Body of pancreas (tissue), 4 donors: Measurements from ENCODE around the gene SHANK1. TPM values are rescaled to one million over a fixed set of nuclear protein-coding genes. Genes with fewer than 3 reads are reported as not detected.
A peak's percentile ranks its signal among the peaks of the same experiment; 100 is the strongest.

Experiments used
- ATAC-seq: fragments of 150-250 bp; one replicate; pipeline ENCODE4 v1.9.1; 2016
- DNase-seq, 4 donors: peaks; one replicate each; pipeline ENCODE4 v3.0.0-alpha.2; 2019
- H3K27ac ChIP-seq, 4 donors: fragments of 200-600 bp; sonication (generic); 1 replicate in 3 of 4; 2 replicates in 1 of 4; pipeline versions ENCODE4 v1.5.1 to v1.6.1; 2016 to 2019; ENCODE audit warnings: mild to moderate bottlenecking in 1 of 4, mixed read lengths in 1 of 4, moderate library complexity in 1 of 4
- H3K27me3 ChIP-seq, 2 donors: fragments of 200-600 bp; sonication (generic); one replicate each; pipeline ENCODE4 v1.6.0; 2016; ENCODE audit warnings: mild to moderate bottlenecking in 1 of 2
- H3K36me3 ChIP-seq, 2 donors: fragments of 200-600 bp; sonication (generic); replicated peaks in 1 of 2; 2 replicates each; pipeline ENCODE4 v1.5.1; 2016; ENCODE audit warnings: low read depth in 2 of 2; ENCODE audit not compliant: insufficient read depth in 1 of 2
- H3K4me1 ChIP-seq: fragments of 200-600 bp; sonication (generic); one replicate; pipeline ENCODE4 v1.6.0; 2016
- H3K4me3 ChIP-seq, 2 donors: fragments of 200-600 bp; sonication (generic); 1 replicate in 1 of 2; 2 replicates in 1 of 2; pipeline ENCODE4 v1.5.1; 2016 to 2019
- H3K9me3 ChIP-seq, 3 donors: fragments of 200-600 bp; sonication (generic); 1 replicate in 2 of 3; 2 replicates in 1 of 3; pipeline ENCODE4 v1.5.1; 2016
- POLR2A ChIP-seq, 3 donors: fragments of 450-650 bp; IDR thresholded peaks; one replicate each; pipeline ENCODE4 v1.6.1; 2016; ENCODE audit warnings: antibody characterized with exemption in 3 of 3, mild to moderate bottlenecking in 2 of 3
- WGBS, 2 donors: methylation state at CpG; one replicate each; pipeline ENCODE4 v1.1.5; 2017; 5-methylcytosine and 5-hydroxymethylcytosine counted together
- intact Hi-C: fragments of 100-400 bp; cut with DNase I; formaldehyde crosslinking; loops from one replicate; pipeline ENCODE4 v1.15.1; 2023
- total RNA-seq, 2 donors: library from RNA; depleted of rRNA; stranded (reverse); fragments of >200 nt; gene quantifications; one replicate each; pipeline ENCODE4 v1.1.0, GENCODE V29; 2016
- TF ChIP-seq, protein P1 (sequence below), 7 experiments: fragments of 450-650 bp in 4 of 7; fragments of 200-600 bp in 3 of 7; sonication (generic) in 3 of 7; IDR thresholded peaks; one replicate each; pipeline ENCODE4 v1.5.1; 2016 to 2019; ENCODE audit warnings: antibody characterized with exemption in 7 of 7

Gene SHANK1
- total RNA-seq, 2 donors from 2014 or later = 0.26 to 2.3 TPM

DNA sequence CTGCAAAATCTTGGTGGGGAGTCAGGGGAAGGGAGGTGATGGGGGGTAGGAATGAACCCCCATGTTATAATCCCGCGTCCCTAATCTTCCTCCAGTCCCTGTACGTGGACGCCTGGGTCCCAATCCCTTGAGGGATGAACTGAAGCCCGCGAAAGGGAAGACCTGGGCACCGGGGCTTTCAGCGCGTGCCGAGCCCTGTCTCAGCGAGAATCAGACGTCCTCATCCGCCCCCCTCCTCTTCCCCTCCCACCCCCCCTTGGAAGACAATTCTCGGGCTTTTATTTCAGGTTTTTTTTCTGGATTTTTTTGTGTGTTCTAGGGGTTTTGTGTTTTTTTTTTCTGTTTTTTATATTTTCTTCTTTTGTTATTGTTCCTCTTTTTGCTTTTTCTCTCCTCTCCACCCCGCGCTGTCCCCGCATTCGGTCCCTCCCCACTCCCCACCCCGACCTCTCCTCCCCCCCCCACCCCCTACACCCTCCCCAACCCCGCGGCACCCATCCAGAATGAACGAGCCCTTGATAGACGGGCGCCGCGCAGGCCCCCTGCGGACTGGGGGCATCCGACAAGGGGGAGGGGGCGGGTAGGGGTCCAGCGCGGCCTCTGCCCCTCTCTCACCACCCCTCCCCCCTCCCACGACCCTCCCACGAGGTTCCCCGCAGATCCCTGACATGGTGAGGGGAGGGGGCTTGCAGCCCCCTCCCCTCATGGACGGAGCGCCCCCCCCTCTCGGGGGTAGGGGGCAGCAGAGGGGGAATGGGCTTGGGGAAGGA, 60.1 kb downstream of the SHANK1 start:
- Histone ChIP-seq H3K9me3 (peaks cover 0 to 13% (median 0%) of the 10 kb centered on the region in 3 donors), H3K27ac (no peak overlapping the region), H3K4me1 (peaks cover 13% of the 10 kb centered on the region), H3K27me3 (peaks cover 0 to 20% of the 10 kb centered on the region in 2 donors), H3K4me3 (no peak overlapping the region), H3K36me3 (no peaks in the 10 kb centered on the region)
- DNase-seq = no peak
- ATAC-seq = no peak
- no peak for TF ChIP-seq POLR2A (IDR thresholded peaks at IDR 0.05)
- TF ChIP-seq, protein P1, sequence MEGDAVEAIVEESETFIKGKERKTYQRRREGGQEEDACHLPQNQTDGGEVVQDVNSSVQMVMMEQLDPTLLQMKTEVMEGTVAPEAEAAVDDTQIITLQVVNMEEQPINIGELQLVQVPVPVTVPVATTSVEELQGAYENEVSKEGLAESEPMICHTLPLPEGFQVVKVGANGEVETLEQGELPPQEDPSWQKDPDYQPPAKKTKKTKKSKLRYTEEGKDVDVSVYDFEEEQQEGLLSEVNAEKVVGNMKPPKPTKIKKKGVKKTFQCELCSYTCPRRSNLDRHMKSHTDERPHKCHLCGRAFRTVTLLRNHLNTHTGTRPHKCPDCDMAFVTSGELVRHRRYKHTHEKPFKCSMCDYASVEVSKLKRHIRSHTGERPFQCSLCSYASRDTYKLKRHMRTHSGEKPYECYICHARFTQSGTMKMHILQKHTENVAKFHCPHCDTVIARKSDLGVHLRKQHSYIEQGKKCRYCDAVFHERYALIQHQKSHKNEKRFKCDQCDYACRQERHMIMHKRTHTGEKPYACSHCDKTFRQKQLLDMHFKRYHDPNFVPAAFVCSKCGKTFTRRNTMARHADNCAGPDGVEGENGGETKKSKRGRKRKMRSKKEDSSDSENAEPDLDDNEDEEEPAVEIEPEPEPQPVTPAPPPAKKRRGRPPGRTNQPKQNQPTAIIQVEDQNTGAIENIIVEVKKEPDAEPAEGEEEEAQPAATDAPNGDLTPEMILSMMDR (IDR thresholded peaks at IDR 0.05) = no peak
- intact Hi-C loops = no loop called here
- WGBS, 2 donors = 1 to 3% methylated on average over 22 to 27 of the region's 37 CpGs

DNA sequence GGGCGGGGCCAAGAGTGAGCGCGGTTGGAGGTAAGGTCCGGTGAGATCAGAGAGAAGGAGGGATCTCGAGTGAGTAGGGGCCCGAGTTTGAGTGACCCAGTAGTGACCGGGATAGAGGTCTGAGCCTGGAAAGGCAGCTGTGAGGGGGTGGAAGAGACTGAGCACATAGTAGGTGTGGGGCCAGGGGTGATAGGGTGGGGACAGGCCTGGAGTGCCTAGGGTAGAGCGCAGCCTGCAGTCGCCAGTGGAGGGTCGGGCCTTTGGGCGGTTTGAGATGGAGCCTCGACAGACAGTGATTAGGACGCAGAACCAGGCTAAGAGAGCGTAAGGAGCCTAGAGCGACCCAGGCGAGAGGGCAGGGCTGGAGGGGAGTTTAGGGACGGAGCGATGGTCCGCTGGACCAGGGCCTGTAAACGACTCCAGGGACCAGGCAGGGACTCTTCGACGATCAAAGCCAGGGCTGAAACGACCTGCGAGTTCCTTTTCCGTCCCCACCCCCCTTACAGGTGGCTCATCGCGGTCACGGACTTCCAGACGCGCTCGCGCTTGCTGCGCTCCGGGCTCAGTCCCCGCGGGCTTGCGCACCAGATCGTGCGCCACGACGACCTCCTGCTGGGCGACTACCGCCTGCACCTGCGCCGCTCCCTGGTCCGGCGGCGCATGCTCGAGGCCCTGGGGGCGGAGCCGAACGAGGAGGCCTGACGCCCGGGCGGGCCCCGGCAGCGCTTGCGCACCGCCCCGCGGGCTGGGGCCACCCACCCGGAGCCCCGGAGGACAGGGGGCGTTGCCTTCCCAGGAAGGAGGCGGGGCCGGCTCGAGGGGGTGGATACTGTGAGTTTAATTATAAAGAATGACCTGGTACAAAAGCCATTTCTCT, 60.9 kb downstream of the SHANK1 start:
- Histone ChIP-seq H3K4me1 (peaks cover 13% of the 10 kb centered on the region), H3K4me3 (no peak overlapping the region), H3K27me3 (peaks cover 0 to 20% of the 10 kb centered on the region in 2 donors), H3K27ac (peak overlapping the region in 3 of 4 donors; percentile 12 to 62 (median 49)), H3K36me3 (no peaks in the 10 kb centered on the region), H3K9me3 (peaks cover 0 to 14% (median 0%) of the 10 kb centered on the region in 3 donors)
- DNase-seq (peak; percentile 38 to 74 (median 72)), ATAC-seq (peak; percentile 54)
- 2 to 3% methylated on average over 38 to 64 of the region's 67 CpGs for WGBS, 2 donors
- TF ChIP-seq POLR2A (IDR thresholded peaks at IDR 0.05) = peak in 2 of 3 donors; percentile 59 to 65
- TF ChIP-seq, protein P1 (IDR thresholded peaks at IDR 0.05) = no peak
- intact Hi-C loops = no loop called here

DNA sequence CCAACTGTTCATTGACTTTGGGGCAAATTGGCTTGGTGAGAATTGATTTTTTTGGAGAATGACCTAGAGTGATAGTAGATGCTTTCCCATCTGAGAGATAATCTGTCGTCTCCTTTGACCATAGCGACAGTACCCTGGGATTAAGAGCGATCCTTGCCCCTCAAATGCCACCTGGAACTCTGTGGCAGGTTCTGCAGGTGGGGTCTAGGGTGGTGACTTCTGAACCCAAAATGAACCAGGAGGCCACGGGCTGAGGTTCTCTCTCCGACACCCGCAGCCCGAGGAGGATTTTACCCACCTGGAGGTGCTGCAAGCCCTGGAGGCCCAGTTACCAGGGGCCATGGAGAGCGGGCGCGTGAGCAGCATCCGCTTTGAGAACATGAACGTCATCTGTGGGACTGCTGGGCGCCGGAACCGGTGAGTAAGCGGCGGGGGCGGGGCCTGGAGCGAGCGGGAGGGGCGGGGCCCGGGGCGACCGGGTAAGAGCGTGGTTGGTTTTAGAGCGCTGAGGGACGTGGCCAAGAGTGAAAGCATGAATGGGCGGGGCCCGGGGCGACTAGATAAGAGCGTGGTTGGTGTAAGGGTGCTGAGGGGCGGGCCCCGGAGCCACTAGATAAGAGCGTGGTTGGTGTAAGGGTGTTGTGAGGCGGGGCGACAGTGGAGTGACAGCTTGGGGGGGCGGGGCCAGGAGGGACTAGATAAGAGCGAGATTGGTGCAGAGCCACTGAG, 61.7 kb downstream of the SHANK1 start:
- peak overlapping the region in 2 of 4 donors; percentile 24 to 62 for H3K27ac ChIP-seq
- peaks cover 0 to 14% (median 0%) of the 10 kb centered on the region in 3 donors for H3K9me3 ChIP-seq
- ATAC-seq (peak; percentile 87), DNase-seq (peak; percentile 76 to 96 (median 92))
- H3K4me1 ChIP-seq = peaks cover 13% of the 10 kb centered on the region
- TF ChIP-seq POLR2A (IDR thresholded peaks at IDR 0.05) = no peak
- TF ChIP-seq, protein P1 (IDR thresholded peaks at IDR 0.05) = no peak
- H3K4me3 ChIP-seq = no peak overlapping the region
- intact Hi-C loops = no loop called here
- H3K36me3 ChIP-seq = no peaks in the 10 kb centered on the region
- peaks cover 0 to 20% of the 10 kb centered on the region in 2 donors for H3K27me3 ChIP-seq
- 1 to 8% methylated on average over 22 to 38 of the region's 38 CpGs for WGBS, 2 donors

DNA sequence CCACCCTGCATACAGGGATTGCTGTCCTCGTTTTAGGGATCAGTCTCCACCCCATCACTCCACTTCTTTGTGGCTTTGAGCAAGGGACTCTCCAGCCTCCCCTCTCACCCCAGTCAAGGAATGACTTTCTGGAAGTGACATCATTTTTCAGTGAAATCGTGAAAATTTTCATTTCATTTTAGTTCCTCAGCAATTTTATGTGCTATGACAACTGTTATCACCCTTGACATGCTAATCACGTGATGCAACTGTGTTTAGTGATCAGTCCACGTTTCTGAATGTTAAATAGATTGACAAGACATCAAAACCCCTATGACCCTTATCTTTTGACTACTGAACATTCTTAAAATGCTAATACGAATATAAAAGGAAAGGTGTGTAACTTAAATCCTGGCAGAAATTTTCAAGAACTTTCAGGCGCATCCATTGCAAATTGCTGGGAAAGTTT, 62.4 kb downstream of the SHANK1 start:
- intact Hi-C loops = no loop called here
- peaks cover 0 to 20% of the 10 kb centered on the region in 2 donors for H3K27me3 ChIP-seq
- ATAC-seq (no peak), DNase-seq (no peak)
- H3K4me1 ChIP-seq = peaks cover 13% of the 10 kb centered on the region
- TF ChIP-seq POLR2A (IDR thresholded peaks at IDR 0.05) = no peak
- TF ChIP-seq, protein P1 (IDR thresholded peaks at IDR 0.05) = no peak
- H3K4me3 ChIP-seq = no peak overlapping the region
- peaks cover 0 to 14% (median 0%) of the 10 kb centered on the region in 3 donors for H3K9me3 ChIP-seq
- H3K36me3 ChIP-seq = no peaks in the 10 kb centered on the region
- H3K27ac ChIP-seq = no peak overlapping the region
- WGBS, 2 donors = 42 to 46% methylated on average over 6 of the region's 6 CpGs
